Measurements from ENCODE around the gene DAND5. TPM values are rescaled to one million over a fixed set of nuclear protein-coding genes. Genes with fewer than 3 reads are reported as not detected.

DAND5 gene
- total RNA-seq, 2 donors from 2014 or later, result not detected

DNA sequence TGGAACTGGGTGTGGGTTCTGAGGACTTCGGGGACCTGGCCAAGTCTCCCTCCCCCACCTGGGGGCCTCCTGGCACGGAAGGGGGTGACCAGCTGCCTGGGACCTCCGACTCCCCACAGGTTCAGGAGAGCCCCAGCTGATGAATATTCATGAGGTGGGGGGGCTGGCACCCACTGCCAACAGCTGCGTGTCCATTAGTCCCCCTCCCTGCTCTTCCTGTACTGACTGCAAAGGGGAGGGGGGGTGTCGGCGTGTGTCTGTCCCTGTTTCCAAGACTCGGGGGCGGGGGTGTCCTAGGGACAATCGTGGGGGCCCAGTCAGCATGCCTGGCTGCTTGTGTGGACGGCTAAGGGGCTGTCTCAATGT, 15.3 kb downstream of the DAND5 start:
- peak overlapping the region; percentile 1 for H3K4me3 Mint-ChIP-seq
- H3K9me3 Mint-ChIP-seq, result no peaks in the 10 kb centered on the region
- DNase-seq (ENCODE audit: low spot score), result no peak
- H3K36me3 Mint-ChIP-seq, result no peaks in the 10 kb centered on the region
- peak overlapping the region in 1 of 2 donors; percentile 45 for H3K27ac Mint-ChIP-seq
- H3K27me3 Mint-ChIP-seq, result peaks cover 7 to 11% of the 10 kb centered on the region in 2 donors
- no peak for ATAC-seq
- H3K4me1 Mint-ChIP-seq (ENCODE audit: low read depth in 2 of 2), result peaks cover 6 to 13% of the 10 kb centered on the region in 2 donors

DNA sequence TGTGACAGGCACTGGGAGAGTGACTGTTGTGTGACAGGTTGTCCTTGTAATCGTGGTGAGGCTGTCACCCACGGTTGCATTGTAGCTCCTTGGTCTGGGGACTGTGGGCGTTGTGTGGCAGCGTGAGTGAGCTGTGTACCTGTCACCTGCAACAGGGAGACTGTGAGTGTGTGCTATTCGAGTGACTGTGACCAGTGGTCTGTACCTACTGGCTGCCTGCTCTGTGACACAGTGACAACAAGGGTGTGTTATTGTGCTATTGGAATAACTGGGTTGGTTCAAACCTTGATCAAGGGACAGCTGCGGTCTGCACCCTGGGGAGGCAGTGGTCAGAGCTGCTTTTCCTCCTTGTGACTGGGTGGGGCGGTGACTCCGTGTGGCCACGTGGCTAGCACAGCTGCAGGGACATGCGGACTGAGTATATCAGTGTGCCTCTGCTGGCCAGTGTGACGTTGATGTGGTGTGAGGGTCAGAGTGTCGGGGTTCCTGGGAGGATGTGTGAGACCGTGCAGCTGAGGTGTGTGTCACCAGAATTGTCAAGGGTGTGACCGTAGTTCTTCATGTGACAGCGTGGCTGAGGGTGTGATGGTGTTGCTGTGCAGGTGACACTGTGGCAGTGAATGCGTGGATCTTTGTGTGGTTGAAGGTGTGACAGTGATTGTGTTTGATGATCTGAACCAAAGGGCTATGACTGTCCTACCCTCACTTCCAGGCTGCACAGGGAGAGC, 15.8 kb downstream of the DAND5 start:
- ATAC-seq, result peak; percentile 80 to 81
- Mint-ChIP-seq H3K4me1 (ENCODE audit: low read depth in 2 of 2) (peaks cover 6 to 13% of the 10 kb centered on the region in 2 donors), H3K9me3 (no peaks in the 10 kb centered on the region), H3K4me3 (peak overlapping the region; percentile 1), H3K27me3 (peaks cover 7 to 11% of the 10 kb centered on the region in 2 donors), H3K27ac (peak overlapping the region in 1 of 2 donors; percentile 45), H3K36me3 (no peaks in the 10 kb centered on the region)
- no peak for DNase-seq (ENCODE audit: low spot score)

DNA sequence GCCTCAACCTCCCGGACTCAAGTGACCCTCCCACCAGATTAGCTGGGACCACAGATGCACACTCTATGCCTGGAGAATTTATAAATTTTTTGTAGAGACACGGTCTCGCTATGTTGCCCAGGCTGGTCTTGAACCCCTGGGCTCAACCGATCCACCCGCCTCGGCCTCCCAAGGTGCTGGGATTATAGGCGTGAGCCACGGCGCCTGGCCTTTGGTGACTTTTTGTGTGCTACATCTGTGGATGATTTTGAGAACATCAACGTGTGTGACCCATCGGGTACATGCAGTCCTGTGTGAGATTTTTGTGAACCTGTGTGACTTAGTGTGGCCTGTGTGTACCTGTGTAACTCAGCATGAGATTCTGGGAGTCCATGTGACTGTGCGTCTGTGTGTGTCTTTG, 17.4 kb downstream of the DAND5 start:
- Mint-ChIP-seq H3K27me3 (peaks cover 17 to 20% of the 10 kb centered on the region in 2 donors), H3K4me3 (no peak overlapping the region), H3K36me3 (no peaks in the 10 kb centered on the region), H3K9me3 (no peaks in the 10 kb centered on the region), H3K4me1 (ENCODE audit: low read depth in 2 of 2) (peaks cover 10 to 13% of the 10 kb centered on the region in 2 donors), H3K27ac (no peak overlapping the region)
- ATAC-seq (no peak), DNase-seq (ENCODE audit: low spot score) (no peak)

DNA sequence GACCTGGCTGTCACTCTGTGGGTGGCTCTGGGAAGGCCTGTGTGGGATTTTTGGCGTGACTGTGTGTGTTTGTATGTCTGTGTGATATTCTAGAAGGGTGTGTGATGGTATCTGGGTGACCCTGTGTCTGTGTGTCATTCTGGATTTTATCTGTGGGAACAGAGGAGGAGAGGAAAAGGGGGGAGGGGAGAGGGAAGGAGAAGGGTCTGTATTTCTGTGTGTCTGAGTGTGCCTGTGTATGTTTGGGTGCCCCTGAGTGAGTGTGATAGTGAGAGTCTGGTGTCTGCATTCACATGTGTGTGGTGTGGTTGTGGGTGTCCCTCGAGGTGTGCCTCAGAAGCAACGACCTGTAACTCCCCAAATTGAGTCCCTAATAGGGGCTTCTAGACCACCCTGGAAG, 17.8 kb downstream of the DAND5 start:
- DNase-seq (ENCODE audit: low spot score) (no peak), ATAC-seq (no peak)
- Mint-ChIP-seq H3K9me3 (no peaks in the 10 kb centered on the region), H3K4me1 (ENCODE audit: low read depth in 2 of 2) (peaks cover 10 to 13% of the 10 kb centered on the region in 2 donors), H3K27me3 (peaks cover 17 to 20% of the 10 kb centered on the region in 2 donors), H3K27ac (no peak overlapping the region), H3K4me3 (no peak overlapping the region), H3K36me3 (no peaks in the 10 kb centered on the region)

DNA sequence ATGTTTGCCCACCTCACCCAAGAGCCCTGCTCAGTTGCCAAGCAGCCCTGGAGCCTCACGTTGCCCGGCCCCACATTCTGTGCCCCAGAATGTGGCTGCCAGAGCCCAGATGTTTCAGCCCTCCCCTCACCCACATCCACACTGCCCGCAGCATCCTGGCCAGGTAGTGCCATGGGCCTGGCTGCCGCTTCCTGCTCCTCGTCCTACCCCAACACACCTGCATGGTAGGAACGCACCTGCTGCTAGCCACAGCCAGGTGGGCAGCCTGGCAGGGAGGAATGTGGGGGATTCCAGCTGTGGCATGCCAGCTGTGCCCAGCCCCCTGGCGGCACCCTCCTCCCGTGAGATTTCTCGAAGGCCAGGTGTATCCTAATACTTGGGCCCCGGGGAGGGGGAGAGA, 18.4 kb downstream of the DAND5 start:
- peak; percentile 42 for DNase-seq (ENCODE audit: low spot score)
- Mint-ChIP-seq H3K9me3 (no peaks in the 10 kb centered on the region), H3K36me3 (no peaks in the 10 kb centered on the region), H3K4me3 (no peak overlapping the region), H3K27me3 (peaks cover 17 to 20% of the 10 kb centered on the region in 2 donors), H3K27ac (no peak overlapping the region), H3K4me1 (ENCODE audit: low read depth in 2 of 2) (peaks cover 10 to 13% of the 10 kb centered on the region in 2 donors)
- ATAC-seq, result no peak

DNA sequence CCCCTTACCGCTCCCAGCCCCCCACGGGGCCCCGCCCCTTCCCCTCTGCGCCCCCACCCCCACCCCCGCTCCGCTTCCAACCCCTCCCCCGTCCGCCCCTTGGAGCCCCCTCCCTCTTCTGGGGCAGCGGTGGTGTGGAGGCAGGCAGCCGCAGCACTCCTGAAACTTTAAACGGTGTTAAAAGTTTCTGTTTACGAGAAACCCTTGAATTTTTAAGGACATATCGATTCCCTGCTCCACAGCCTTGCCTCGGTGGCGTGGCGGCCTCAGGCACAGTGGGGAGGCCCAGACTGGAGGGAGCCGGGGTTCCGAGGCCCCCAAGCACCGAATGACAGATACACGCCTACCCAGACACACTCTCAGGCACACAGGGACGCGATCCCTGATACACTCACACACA, 21.1 kb downstream of the DAND5 start:
- ATAC-seq, result no peak
- Mint-ChIP-seq H3K27ac (no peak overlapping the region), H3K4me3 (no peak overlapping the region), H3K4me1 (ENCODE audit: low read depth in 2 of 2) (peaks cover 11 to 17% of the 10 kb centered on the region in 2 donors), H3K36me3 (peaks cover 5% of the 10 kb centered on the region), H3K9me3 (no peaks in the 10 kb centered on the region), H3K27me3 (peaks cover 24 to 32% of the 10 kb centered on the region in 2 donors)
- DNase-seq (ENCODE audit: low spot score), result no peak

DNA sequence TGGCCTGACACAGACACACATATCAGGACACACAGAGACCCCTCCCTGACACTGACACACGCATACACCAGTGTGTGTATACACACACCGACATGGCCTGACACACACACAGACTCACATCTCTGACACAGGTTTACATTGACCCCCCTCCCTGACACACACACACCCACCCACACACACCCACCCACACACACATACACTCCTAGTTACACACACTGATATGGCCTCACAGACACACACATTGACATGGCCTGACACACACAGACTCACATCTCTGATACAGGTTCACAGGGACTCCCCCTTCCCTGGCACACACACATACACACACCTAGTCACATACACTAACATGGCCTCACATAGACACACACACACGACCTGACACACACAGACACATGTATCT, 21.5 kb downstream of the DAND5 start:
- peaks cover 23 to 32% of the 10 kb centered on the region in 2 donors for H3K27me3 Mint-ChIP-seq
- DNase-seq (ENCODE audit: low spot score) (peak; percentile 25), ATAC-seq (no peak)
- no peak overlapping the region for H3K4me3 Mint-ChIP-seq
- H3K36me3 Mint-ChIP-seq, result peaks cover 5% of the 10 kb centered on the region
- H3K27ac Mint-ChIP-seq, result no peak overlapping the region
- no peaks in the 10 kb centered on the region for H3K9me3 Mint-ChIP-seq
- H3K4me1 Mint-ChIP-seq (ENCODE audit: low read depth in 2 of 2), result peaks cover 9 to 17% of the 10 kb centered on the region in 2 donors

DNA sequence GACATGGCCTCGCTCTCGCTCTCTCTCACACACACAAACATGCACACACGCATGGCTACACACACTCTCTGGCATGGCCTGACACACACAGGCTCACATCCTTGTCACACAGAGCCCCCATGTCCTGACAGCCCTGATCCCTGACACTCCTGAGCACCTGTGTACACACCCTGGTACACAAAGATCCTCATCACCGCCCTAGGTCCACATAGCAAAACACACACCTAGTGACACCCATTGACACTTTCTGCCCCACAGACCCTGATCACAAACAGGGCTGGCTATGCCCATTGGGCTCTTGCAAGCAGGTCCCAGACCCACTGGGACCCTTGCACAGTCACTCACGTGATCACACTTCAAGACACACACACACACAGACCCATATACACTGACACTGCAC, 21.9 kb downstream of the DAND5 start:
- Mint-ChIP-seq H3K4me1 (ENCODE audit: low read depth in 2 of 2) (peaks cover 12 to 17% of the 10 kb centered on the region in 2 donors), H3K36me3 (peaks cover 5% of the 10 kb centered on the region), H3K4me3 (no peak overlapping the region), H3K9me3 (no peaks in the 10 kb centered on the region), H3K27ac (no peak overlapping the region), H3K27me3 (peaks cover 26 to 32% of the 10 kb centered on the region in 2 donors)
- ATAC-seq, result no peak
- DNase-seq (ENCODE audit: low spot score), result peak; percentile 23

DNA sequence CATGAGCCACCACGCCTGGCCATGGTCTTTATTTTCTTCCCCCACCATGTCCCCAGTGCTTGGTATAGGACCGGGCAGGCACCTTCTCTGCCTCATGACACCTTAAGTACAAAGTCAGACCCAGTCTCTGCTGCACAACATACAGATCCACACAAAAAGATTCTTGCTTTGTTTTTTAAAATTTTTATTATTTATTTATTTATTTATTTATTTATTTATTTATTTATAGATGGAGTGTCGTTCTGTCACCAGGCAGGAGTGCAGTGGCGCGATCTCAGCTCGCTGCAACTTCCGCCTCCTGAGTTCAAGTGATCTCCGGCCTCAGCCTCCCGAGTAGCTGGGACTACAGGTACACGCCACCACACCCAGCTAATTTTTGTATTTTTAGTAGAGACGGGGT, 23.4 kb downstream of the DAND5 start:
- DNase-seq (ENCODE audit: low spot score), result no peak
- ATAC-seq, result no peak
- Mint-ChIP-seq H3K27me3 (peaks cover 26 to 27% of the 10 kb centered on the region in 2 donors), H3K36me3 (peaks cover 5% of the 10 kb centered on the region), H3K4me3 (no peak overlapping the region), H3K4me1 (ENCODE audit: low read depth in 2 of 2) (peaks cover 8 to 11% of the 10 kb centered on the region in 2 donors), H3K9me3 (no peaks in the 10 kb centered on the region), H3K27ac (no peak overlapping the region)

DNA sequence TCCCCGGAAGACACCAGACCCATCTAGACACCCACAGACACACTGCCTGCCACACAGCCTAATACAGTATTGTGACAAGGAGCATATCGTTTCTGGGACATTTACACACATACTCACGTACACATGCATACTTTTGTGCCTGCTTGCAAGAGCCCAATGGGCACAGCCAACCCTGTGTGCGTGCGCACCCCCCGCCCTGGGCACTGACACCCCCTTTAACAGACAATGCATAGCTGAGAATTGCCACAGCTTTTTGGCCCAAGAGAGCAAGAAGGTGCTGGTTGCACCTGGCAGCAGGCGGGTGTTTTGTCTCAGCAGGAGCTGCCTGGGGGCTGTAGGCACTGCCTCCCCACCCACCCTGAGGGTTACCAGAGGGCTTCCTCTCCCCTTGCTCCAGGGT, 24.2 kb downstream of the DAND5 start:
- no peak for DNase-seq (ENCODE audit: low spot score)
- Mint-ChIP-seq H3K27me3 (peaks cover 31 to 35% of the 10 kb centered on the region in 2 donors), H3K36me3 (peaks cover 5% of the 10 kb centered on the region), H3K9me3 (no peaks in the 10 kb centered on the region), H3K27ac (no peak overlapping the region), H3K4me1 (ENCODE audit: low read depth in 2 of 2) (peaks cover 8 to 11% of the 10 kb centered on the region in 2 donors), H3K4me3 (no peak overlapping the region)
- ATAC-seq, result no peak

DNA sequence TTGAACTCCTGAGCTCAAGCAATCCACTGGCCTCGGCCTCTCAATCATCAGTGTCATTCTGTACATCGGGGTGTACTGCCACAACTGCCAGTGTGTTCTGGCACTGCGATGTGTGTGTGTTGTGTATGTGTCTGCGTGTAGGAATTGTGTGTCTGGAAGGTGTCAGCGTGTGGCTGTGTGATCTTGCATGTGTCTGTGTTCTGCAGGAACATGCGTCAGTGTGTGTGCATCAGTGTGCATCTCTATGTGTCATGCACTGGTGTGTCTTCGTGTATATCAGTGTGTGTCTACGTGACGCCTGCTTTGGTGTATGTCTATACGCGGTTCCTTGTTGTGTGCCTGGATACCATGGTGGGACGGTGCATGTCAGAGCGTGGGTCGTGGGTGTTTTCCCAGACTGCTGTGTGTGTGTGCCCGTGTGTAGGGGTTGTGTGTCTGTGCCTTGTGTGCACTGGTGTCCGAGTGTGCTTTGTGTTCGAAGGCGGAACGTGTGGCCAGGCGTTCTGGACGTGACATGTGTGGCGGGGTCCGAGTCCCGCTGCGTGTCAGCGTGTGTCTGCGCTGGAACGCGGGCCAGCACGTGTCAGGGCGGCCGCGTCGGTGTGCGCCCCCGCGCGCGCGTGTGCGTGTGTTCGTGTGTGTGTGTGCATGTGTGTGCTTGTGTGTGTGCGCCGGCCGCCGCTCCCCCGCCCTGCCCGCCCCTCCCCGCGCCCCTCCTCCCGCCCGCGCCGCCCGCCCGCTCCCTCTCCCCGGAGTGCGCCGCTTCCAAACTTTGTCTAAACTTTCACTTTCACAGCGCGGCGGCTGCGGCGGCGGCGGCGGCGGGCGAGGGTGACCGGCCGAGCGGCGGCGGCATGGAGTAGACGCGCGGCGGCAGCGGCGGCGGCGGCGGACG, 25.6 kb downstream of the DAND5 start, which contains the start of gene NFIX:
Gene NFIX, plus strand, starts transcription at position 775 of the 895 bp plus-strand sequence. CDS start 363 bp downstream, outside the sequence.
- peak within 1 kb of the TSS in 1 of 2 donors; percentile 24 for H3K27ac Mint-ChIP-seq
- H3K4me1 Mint-ChIP-seq (ENCODE audit: low read depth in 2 of 2), result peaks cover 8 to 11% of the 10 kb centered on the region in 2 donors
- ATAC-seq, result peak; percentile 48 to 76
- peaks cover 36 to 42% of the 10 kb centered on the region in 2 donors for H3K27me3 Mint-ChIP-seq
- DNase-seq (ENCODE audit: low spot score), result peak; percentile 72
- H3K4me3 Mint-ChIP-seq, result peak within 1 kb of the TSS; percentile 89
- H3K9me3 Mint-ChIP-seq, result no peaks in the 10 kb centered on the region
- peaks cover 5% of the 10 kb centered on the region for H3K36me3 Mint-ChIP-seq

DNA sequence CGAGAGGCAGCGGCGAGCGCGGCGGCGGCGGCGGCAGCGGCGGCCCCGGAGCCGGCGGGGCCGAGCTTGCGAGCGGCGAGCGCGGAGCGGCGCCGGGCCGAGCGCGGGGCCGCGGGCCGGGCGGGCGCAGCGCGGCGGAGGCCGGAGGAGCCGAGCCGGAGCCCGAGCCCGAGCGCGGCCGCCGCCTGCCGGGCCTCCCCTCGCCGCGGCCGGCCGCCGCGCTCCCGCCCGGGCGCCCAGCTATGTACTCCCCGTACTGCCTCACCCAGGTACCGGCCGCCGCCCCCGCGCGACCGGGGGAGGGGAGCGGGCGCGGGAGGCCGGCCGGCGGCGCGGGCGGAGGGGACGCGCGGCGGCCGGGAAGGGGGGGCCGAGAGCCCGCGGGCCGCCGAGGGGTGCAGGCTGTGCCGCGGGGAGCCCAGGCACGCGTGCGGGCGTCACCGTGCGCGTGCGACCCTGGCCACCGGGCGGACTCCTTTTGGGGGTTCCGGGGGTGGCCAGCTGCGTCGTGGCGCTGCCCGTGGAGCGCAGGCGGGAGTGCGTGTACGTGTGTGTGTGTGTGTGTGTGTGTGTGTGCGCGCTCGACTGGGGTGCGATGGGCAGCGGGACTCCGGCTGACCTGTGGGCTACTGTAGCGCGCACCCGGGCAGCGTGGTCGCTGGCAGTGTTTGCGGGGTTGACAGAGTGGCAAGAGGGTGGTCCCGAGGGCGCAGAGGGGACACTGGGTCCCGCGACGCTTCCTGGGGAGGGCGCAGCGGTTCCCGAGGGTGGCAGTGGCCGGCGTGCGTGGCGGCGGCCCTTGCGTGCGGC, 26.4 kb downstream of the DAND5 start:
- ATAC-seq, result peak; percentile 11 to 46
- Mint-ChIP-seq H3K27ac (no peak overlapping the region), H3K27me3 (peaks cover 36 to 39% of the 10 kb centered on the region in 2 donors), H3K36me3 (peaks cover 5% of the 10 kb centered on the region), H3K9me3 (no peaks in the 10 kb centered on the region), H3K4me3 (peak overlapping the region; percentile 89), H3K4me1 (ENCODE audit: low read depth in 2 of 2) (peaks cover 8 to 11% of the 10 kb centered on the region in 2 donors)
- DNase-seq (ENCODE audit: low spot score), result peak; percentile 60

DNA sequence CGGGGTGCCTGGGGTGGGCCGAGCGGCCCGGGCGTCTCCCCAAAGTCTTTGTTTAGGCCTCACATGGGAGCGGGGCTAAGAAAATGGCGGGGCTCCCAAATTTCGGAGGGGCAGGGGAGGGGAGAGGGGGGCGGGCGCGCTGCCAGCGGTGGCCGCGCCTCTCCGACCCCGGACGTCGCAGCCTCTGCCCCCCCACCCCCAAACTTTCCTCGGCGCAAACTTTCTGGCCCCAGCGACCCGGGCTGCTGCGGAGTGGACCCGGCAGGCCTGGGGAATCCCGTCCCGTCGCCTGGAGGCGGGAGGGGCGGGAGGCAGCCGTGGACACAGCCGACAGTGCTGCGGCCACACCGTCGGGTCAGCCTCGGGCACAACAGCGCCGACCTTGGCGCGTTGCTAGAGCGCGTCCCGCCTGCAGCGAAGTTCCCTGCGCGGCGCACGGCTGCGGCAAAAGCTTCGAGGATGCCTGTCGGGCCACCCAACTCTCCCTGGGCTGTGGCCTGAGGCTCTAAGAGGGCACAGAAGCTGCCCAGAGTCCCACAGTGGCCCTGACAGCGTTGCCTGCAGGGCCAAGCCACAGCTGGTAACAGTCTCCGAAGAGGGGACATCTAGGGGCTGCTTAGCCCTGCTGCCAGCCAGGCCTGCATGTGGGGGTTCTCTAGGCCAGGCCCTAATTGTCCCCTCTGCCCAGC, 27.2 kb downstream of the DAND5 start:
- ATAC-seq, result no peak

More for the DNA sequence above, 27.2 kb downstream of the DAND5 start:
- Mint-ChIP-seq H3K36me3 (peaks cover 5% of the 10 kb centered on the region), H3K27me3 (peaks cover 29 to 32% of the 10 kb centered on the region in 2 donors), H3K27ac (no peak overlapping the region), H3K4me1 (ENCODE audit: low read depth in 2 of 2) (peaks cover 7 to 8% of the 10 kb centered on the region in 2 donors), H3K9me3 (no peaks in the 10 kb centered on the region), H3K4me3 (peak overlapping the region; percentile 30)
- DNase-seq (ENCODE audit: low spot score), result no peak
